ENCODE measurements around the gene AP1B1. TPM values are rescaled to one million over a fixed set of nuclear protein-coding genes. Genes with fewer than 3 reads are reported as not detected.

Gene AP1B1
- total and polyA plus RNA-seq, 4 donors: 32.7 to 97.9 (median 50.0) TPM

- no peak overlapping the region for H3K9ac ChIP-seq (ENCODE audit: insufficient read depth in 1 of 2, low read length in 2 of 2)
- H3K36me3 ChIP-seq (ENCODE audit: control insufficient read depth in 4 of 4, insufficient read depth in 4 of 4, low read length in 4 of 4): peaks cover 35 to 73% (median 57%) of the 10 kb centered on the region in 4 donors
- H3K4me1 ChIP-seq (ENCODE audit: control insufficient read depth in 5 of 5, insufficient read depth in 5 of 5, low read length in 5 of 5): peaks cover 0 to 3% (median 0%) of the 10 kb centered on the region in 5 donors
- DNase-seq: no peak
- no peaks in the 10 kb centered on the region for H3K27me3 ChIP-seq (ENCODE audit: control insufficient read depth in 3 of 3, insufficient read depth in 3 of 3, low read length in 2 of 3)
- no peak for ATAC-seq (ENCODE audit: insufficient read depth, low FRiP score)
- H3K9me3 ChIP-seq (ENCODE audit: control insufficient read depth in 4 of 4, insufficient read depth in 3 of 4, low read length in 3 of 4): no peaks in the 10 kb centered on the region
- WGBS, 2 donors: 97 to 100% methylated on average over 1 of the region's 1 CpG
- no peak overlapping the region for H3K27ac ChIP-seq (ENCODE audit: low read depth in 1 of 2, low read length in 1 of 2)
- H3K4me3 ChIP-seq: no peak overlapping the region
- TF ChIP-seq CTCF (IDR thresholded peaks at IDR 0.05; ENCODE audit: control extremely low read depth, extremely low read depth): no peak
These were observed 110.4 kb downstream of the AP1B1 start for GRCh38 chr22:29277927-29278326.

Small RNAs within 50 kb of the gene (small RNA-seq; reads per million reads assigned to genes)
- not detected for gene AC000041.1 (ENCODE audit: low replicate concordance)
- gene MIR3653 (ENCODE audit: low replicate concordance): not detected

Other genes starting within 250 kb of the AP1B1 start
- gene EMID1, start 182.7 kb downstream of the AP1B1 start, total RNA-seq: 10 to 100 TPM in 1 of 2 donors, 1 to 10 TPM in 1; 7.9 to 30.2 TPM
- 1 to 10 TPM; 4.9 to 8.8 TPM for gene EMID1, start 182.7 kb downstream of the AP1B1 start, polyA plus RNA-seq
- gene RHBDD3, start 120.6 kb downstream of the AP1B1 start, total RNA-seq: 10 to 100 TPM; 14.2 to 32.0 TPM
- gene RHBDD3, start 120.6 kb downstream of the AP1B1 start, polyA plus RNA-seq: 10 to 100 TPM; 33.5 to 38.2 TPM
- 100 to 1,000 TPM; 162 to 215 TPM for gene EWSR1, start 120.3 kb downstream of the AP1B1 start, total RNA-seq
- 100 to 1,000 TPM; 115 to 174 TPM for gene EWSR1, start 120.3 kb downstream of the AP1B1 start, polyA plus RNA-seq
- 10 to 100 TPM in 1 of 2 donors, 1 to 10 TPM in 1; 3.8 to 40.1 TPM for gene GAS2L1, start 81.9 kb downstream of the AP1B1 start, total RNA-seq
- gene GAS2L1, start 81.9 kb downstream of the AP1B1 start, polyA plus RNA-seq: 10 to 100 TPM; 11.8 to 20.7 TPM
- gene RASL10A, start 72.9 kb downstream of the AP1B1 start, total RNA-seq: 1 to 10 TPM in 1 of 2 donors, not detected in 1; 3.3 TPM
- gene RASL10A, start 72.9 kb downstream of the AP1B1 start, polyA plus RNA-seq: 1 to 10 TPM in 1 of 2 donors, under 1 TPM in 1; 0.71 to 2.0 TPM
- gene RFPL1, start 50.0 kb upstream of the AP1B1 start, total RNA-seq: not detected
- not detected for gene RFPL1, start 50.0 kb upstream of the AP1B1 start, polyA plus RNA-seq
- gene NEFH, start 91.6 kb upstream of the AP1B1 start, total RNA-seq: under 1 TPM; 0.61 to 0.71 TPM
- under 1 TPM; 0.22 to 0.50 TPM for gene NEFH, start 91.6 kb upstream of the AP1B1 start, polyA plus RNA-seq
- gene THOC5, start 165.2 kb upstream of the AP1B1 start, total RNA-seq: 10 to 100 TPM; 34.3 to 51.8 TPM
- gene THOC5, start 165.2 kb upstream of the AP1B1 start, polyA plus RNA-seq: 10 to 100 TPM; 21.0 to 21.4 TPM
- 10 to 100 TPM; 24.6 to 35.2 TPM for gene NIPSNAP1, start 192.5 kb upstream of the AP1B1 start, total RNA-seq
- gene NIPSNAP1, start 192.5 kb upstream of the AP1B1 start, polyA plus RNA-seq: 10 to 100 TPM; 19.0 to 23.2 TPM
- gene NF2, start 215.1 kb upstream of the AP1B1 start, total RNA-seq: 10 to 100 TPM; 19.4 to 49.7 TPM
- 10 to 100 TPM in 1 of 2 donors, 1 to 10 TPM in 1; 8.9 to 13.2 TPM for gene NF2, start 215.1 kb upstream of the AP1B1 start, polyA plus RNA-seq